ENCODE results near the gene COPG2.

COPG2 gene

GRCh38 chr7:130500910-130501309 lies 167.6 kb downstream of the COPG2 start:
- TF ChIP-seq, protein P1, sequence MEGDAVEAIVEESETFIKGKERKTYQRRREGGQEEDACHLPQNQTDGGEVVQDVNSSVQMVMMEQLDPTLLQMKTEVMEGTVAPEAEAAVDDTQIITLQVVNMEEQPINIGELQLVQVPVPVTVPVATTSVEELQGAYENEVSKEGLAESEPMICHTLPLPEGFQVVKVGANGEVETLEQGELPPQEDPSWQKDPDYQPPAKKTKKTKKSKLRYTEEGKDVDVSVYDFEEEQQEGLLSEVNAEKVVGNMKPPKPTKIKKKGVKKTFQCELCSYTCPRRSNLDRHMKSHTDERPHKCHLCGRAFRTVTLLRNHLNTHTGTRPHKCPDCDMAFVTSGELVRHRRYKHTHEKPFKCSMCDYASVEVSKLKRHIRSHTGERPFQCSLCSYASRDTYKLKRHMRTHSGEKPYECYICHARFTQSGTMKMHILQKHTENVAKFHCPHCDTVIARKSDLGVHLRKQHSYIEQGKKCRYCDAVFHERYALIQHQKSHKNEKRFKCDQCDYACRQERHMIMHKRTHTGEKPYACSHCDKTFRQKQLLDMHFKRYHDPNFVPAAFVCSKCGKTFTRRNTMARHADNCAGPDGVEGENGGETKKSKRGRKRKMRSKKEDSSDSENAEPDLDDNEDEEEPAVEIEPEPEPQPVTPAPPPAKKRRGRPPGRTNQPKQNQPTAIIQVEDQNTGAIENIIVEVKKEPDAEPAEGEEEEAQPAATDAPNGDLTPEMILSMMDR (conservative IDR thresholded peaks at IDR 0.05; ENCODE audit: low read depth, low read length) = no peak
- H3K36me3 ChIP-seq (ENCODE audit: insufficient read depth) = peaks cover 4% of the 10 kb centered on the region; the same call in 1 of the 2 replicates
- no peak overlapping the region for H3K4me2 ChIP-seq
- H3K79me2 ChIP-seq (ENCODE audit: insufficient read depth, low read depth) = no peaks in the 10 kb centered on the region
- H3K4me1 ChIP-seq (ENCODE audit: low read depth, poor library complexity, severe bottlenecking) = peaks cover 13% of the 10 kb centered on the region
- H4K20me1 ChIP-seq (ENCODE audit: insufficient read depth) = no peaks in the 10 kb centered on the region
- H3K27me3 ChIP-seq (ENCODE audit: insufficient read depth, low read depth) = no peaks in the 10 kb centered on the region
- no peak overlapping the region for H2AFZ ChIP-seq (ENCODE audit: low read depth)
- no peak overlapping the region for H3K4me3 ChIP-seq (IDR thresholded peaks at IDR 0.05; ENCODE audit: insufficient read depth, low read depth, low read length)
- no peak overlapping the region for H3K27ac ChIP-seq
- H3K9ac ChIP-seq = no peak overlapping the region

DNA sequence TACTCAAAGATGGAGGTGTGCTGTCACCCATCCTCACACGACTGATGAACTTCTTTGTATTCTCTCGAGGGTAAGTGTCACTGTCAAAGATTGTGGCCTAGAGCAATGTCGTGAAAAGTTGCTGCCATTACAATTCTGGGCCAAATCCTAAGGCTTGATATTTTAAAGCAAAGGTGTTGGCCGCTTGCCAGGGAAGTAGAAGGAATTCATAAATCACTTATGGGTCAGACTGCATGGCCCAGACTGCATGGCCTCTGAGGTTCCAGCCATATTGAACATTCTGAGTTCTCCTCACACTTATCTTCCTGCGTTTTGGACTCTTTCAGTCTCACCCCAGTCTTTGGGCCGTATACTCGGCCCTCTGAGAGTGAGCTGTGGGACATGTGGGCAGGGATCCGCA lies 168.1 kb downstream of the COPG2 start:
- peaks cover 13% of the 10 kb centered on the region for H3K4me1 ChIP-seq (ENCODE audit: low read depth, poor library complexity, severe bottlenecking)
- TF ChIP-seq, protein P1 (conservative IDR thresholded peaks at IDR 0.05; ENCODE audit: low read depth, low read length) = no peak
- no peaks in the 10 kb centered on the region for H4K20me1 ChIP-seq (ENCODE audit: insufficient read depth)
- peaks cover 4% of the 10 kb centered on the region; the same call in 1 of the 2 replicates for H3K36me3 ChIP-seq (ENCODE audit: insufficient read depth)
- no peak overlapping the region for H3K9ac ChIP-seq
- no peaks in the 10 kb centered on the region for H3K79me2 ChIP-seq (ENCODE audit: insufficient read depth, low read depth)
- H2AFZ ChIP-seq (ENCODE audit: low read depth) = no peak overlapping the region
- no peak overlapping the region for H3K4me3 ChIP-seq (IDR thresholded peaks at IDR 0.05; ENCODE audit: insufficient read depth, low read depth, low read length)
- H3K27me3 ChIP-seq (ENCODE audit: insufficient read depth, low read depth) = no peaks in the 10 kb centered on the region
- no peak overlapping the region for H3K27ac ChIP-seq
- H3K4me2 ChIP-seq = no peak overlapping the region

GRCh38 chr7:130494431-130494858 lies 174.1 kb downstream of the COPG2 start:
- Histone ChIP-seq H2AFZ (ENCODE audit: low read depth) (no peak overlapping the region), H4K20me1 (ENCODE audit: insufficient read depth) (no peaks in the 10 kb centered on the region), H3K4me2 (no peak overlapping the region), H3K4me1 (ENCODE audit: low read depth, poor library complexity, severe bottlenecking) (no peaks in the 10 kb centered on the region), H3K27me3 (ENCODE audit: insufficient read depth, low read depth) (no peaks in the 10 kb centered on the region), H3K9ac (no peak overlapping the region), H3K79me2 (ENCODE audit: insufficient read depth, low read depth) (0 out of 2 replicates have a peak, but pooled peaks cover 6% of the 10 kb centered on the region), H3K4me3 (IDR thresholded peaks at IDR 0.05; ENCODE audit: insufficient read depth, low read depth, low read length) (no peak overlapping the region), H3K36me3 (ENCODE audit: insufficient read depth) (no peaks in the 10 kb centered on the region), H3K27ac (no peak overlapping the region)
- TF ChIP-seq, protein P1 (conservative IDR thresholded peaks at IDR 0.05; ENCODE audit: low read depth, low read length) = no peak

DNA sequence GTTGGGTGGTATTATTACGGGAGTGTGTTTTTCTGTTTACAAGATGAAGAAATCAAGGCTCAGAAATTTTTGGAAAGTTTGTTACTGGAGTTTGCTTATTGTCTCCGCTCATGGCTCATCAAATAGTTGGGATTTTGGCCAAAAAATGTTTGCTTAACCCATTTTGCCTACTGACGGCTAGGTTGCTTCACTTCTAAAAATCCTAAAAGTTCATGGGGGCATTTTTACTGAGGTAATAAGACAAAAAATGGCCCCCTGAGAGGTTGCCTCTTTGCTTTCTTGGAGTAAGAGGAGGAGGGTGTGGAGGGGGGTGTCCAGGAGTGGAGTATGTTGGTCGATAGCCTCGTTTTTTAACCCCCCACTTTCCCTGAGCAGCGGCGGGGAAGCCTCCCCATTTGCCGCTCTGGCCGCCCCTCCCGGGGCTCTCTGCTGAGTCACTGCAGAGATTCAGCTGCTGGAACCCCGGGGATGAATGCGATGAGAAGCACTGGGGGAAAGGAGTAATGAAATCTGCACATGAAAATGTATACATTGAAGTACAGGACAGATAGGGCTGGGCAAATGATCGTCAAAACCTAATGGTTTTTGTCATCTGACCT lies 175.2 kb downstream of the COPG2 start:
- TF ChIP-seq, protein P1 (conservative IDR thresholded peaks at IDR 0.05; ENCODE audit: low read depth, low read length) = no peak
- no peaks in the 10 kb centered on the region for H3K36me3 ChIP-seq (ENCODE audit: insufficient read depth)
- no peaks in the 10 kb centered on the region for H4K20me1 ChIP-seq (ENCODE audit: insufficient read depth)
- H3K9ac ChIP-seq = no peak overlapping the region
- H3K4me3 ChIP-seq (IDR thresholded peaks at IDR 0.05; ENCODE audit: insufficient read depth, low read depth, low read length) = no peak overlapping the region
- H3K79me2 ChIP-seq (ENCODE audit: insufficient read depth, low read depth) = 0 out of 2 replicates have a peak, but pooled peaks cover 6% of the 10 kb centered on the region
- no peak overlapping the region for H2AFZ ChIP-seq (ENCODE audit: low read depth)
- no peak overlapping the region for H3K27ac ChIP-seq
- no peak overlapping the region for H3K4me2 ChIP-seq
- H3K27me3 ChIP-seq (ENCODE audit: insufficient read depth, low read depth) = no peaks in the 10 kb centered on the region
- no peaks in the 10 kb centered on the region for H3K4me1 ChIP-seq (ENCODE audit: low read depth, poor library complexity, severe bottlenecking)

All from KMS-11 (cell line).